GM23338 (cell line): ENCODE results near the gene EPHB2. TPM values are rescaled to one million over a fixed set of nuclear protein-coding genes. Genes with fewer than 3 reads are reported as not detected.

ENCODE experiments used
- ATAC-seq: fragments of 200-7000 bp; cut with Tn5 transposase; 3 replicates; pipeline ENCODE4 v1.9.1; 2020
- DNase-seq: peaks from one replicate; pipeline ENCODE4 v3.0.0-alpha.2; 2015; ENCODE audit warnings: low spot score
- H2AFZ ChIP-seq: fragments of 200-600 bp; sonication (generic); 2 replicates; pipeline ENCODE4 v1.8.0; 2016; ENCODE audit warnings: antibody characterized with exemption, mild to moderate bottlenecking, moderate library complexity
- H3F3A ChIP-seq: fragments of 200-600 bp; sonication (generic); replicated peaks from 2 replicates; pipeline ENCODE4 v1.8.0; 2017; ENCODE audit warnings: antibody characterized with exemption, mixed run types, low read depth
- H3K27ac ChIP-seq: fragments of 200-600 bp; sonication (generic); 2 replicates; pipeline ENCODE4 v1.6.1; 2016; ENCODE audit warnings: low read depth
- H3K27me3 ChIP-seq: fragments of 200-600 bp; sonication (generic); 2 replicates; pipeline ENCODE4 v1.8.0; 2016; ENCODE audit warnings: mild to moderate bottlenecking, mixed run types, moderate library complexity; ENCODE audit not compliant: insufficient read depth
- H3K36me3 ChIP-seq: fragments of 200-600 bp; sonication (generic); 2 replicates; pipeline ENCODE4 v1.8.0; 2016; ENCODE audit warnings: mild to moderate bottlenecking; ENCODE audit not compliant: insufficient read depth
- H3K4me1 ChIP-seq: fragments of 200-600 bp; sonication (generic); 2 replicates; pipeline ENCODE4 v1.8.0; 2016; ENCODE audit warnings: mild to moderate bottlenecking, moderate library complexity; ENCODE audit not compliant: insufficient read depth
- H3K4me2 ChIP-seq: fragments of 200-600 bp; sonication (generic); 2 replicates; pipeline ENCODE4 v1.7.1; 2017; ENCODE audit warnings: mixed run types
- H3K4me3 ChIP-seq: fragments of 200-600 bp; sonication (generic); 2 replicates; pipeline ENCODE4 v1.6.1; 2016; ENCODE audit warnings: mixed run types
- H3K79me2 ChIP-seq: fragments of 200-600 bp; sonication (generic); replicated peaks from 2 replicates; pipeline ENCODE4 v1.8.0; 2017; ENCODE audit warnings: mild to moderate bottlenecking; ENCODE audit not compliant: insufficient read depth
- H3K9me2 ChIP-seq: fragments of 200-600 bp; sonication (generic); 2 replicates; pipeline ENCODE4 v1.8.0; 2017; ENCODE audit not compliant: insufficient read depth
- H4K20me1 ChIP-seq: fragments of 200-600 bp; sonication (generic); replicated peaks from 2 replicates; pipeline ENCODE4 v1.8.0; 2017; ENCODE audit warnings: mild to moderate bottlenecking; ENCODE audit not compliant: insufficient read depth
- H3K27ac Mint-ChIP-seq: 2 replicates; pipeline ENCODE4 v1.8.0; 2020; ENCODE audit warnings: inconsistent platforms, mild to moderate bottlenecking, moderate library complexity, mixed read lengths
- H3K27me3 Mint-ChIP-seq: 3 replicates; pipeline ENCODE4 v1.8.0; 2022; ENCODE audit warnings: low read depth, mild to moderate bottlenecking, moderate library complexity, mixed read lengths, inconsistent platforms; ENCODE audit not compliant: insufficient read depth, poor library complexity
- H3K36me3 Mint-ChIP-seq: 3 replicates; pipeline ENCODE4 v1.8.0; 2021; ENCODE audit warnings: low read depth, mild to moderate bottlenecking, inconsistent platforms, moderate library complexity, mixed read lengths
- H3K4me1 Mint-ChIP-seq: 3 replicates; pipeline ENCODE4 v1.8.0; 2020; ENCODE audit warnings: mild to moderate bottlenecking, inconsistent platforms, mixed read lengths
- H3K4me3 Mint-ChIP-seq: 3 replicates; pipeline ENCODE4 v1.8.0; 2021; ENCODE audit warnings: moderate library complexity, mild to moderate bottlenecking, inconsistent platforms, mixed read lengths
- H3K9me3 Mint-ChIP-seq: 3 replicates; pipeline ENCODE4 v1.8.0; 2020; ENCODE audit warnings: moderate library complexity, mild to moderate bottlenecking, inconsistent platforms, mixed read lengths
- EZH2phosphoT487 ChIP-seq: fragments of 200-600 bp; sonication (generic); IDR thresholded peaks from one replicate; pipeline ENCODE4 v1.8.1; 2018; ENCODE audit warnings: antibody characterized with exemption; ENCODE audit not compliant: unreplicated experiment
- JUNB ChIP-seq: IDR thresholded peaks from one replicate; pipeline ENCODE4 v1.6.1; 2016; ENCODE audit warnings: antibody characterized with exemption; ENCODE audit not compliant: unreplicated experiment
- NANOG ChIP-seq: IDR thresholded peaks from 2 replicates; pipeline ENCODE4 v1.6.1; 2016; ENCODE audit warnings: antibody characterized with exemption, borderline replicate concordance
- POLR2AphosphoS5 ChIP-seq: IDR thresholded peaks from 2 replicates; pipeline ENCODE4 v1.6.1; 2016; ENCODE audit warnings: antibody characterized with exemption, low read depth
- ZNF114 ChIP-seq: fragments of 250-450 bp; sonication (Bioruptor Pico); IDR thresholded peaks from 2 replicates; pipeline ENCODE4 v1.5.0; 2020; ENCODE audit warnings: mild to moderate bottlenecking, moderate library complexity
- ZNF331 ChIP-seq: fragments of 250-450 bp; sonication (Bioruptor Pico); IDR thresholded peaks from 2 replicates; pipeline ENCODE4 v1.5.0; 2020; ENCODE audit warnings: low read depth, mild to moderate bottlenecking, moderate library complexity
- polyA plus RNA-seq: library from polyadenylated mRNA; unstranded; fragments of >200 nt; fragmentation: Nextera tagmentation; extraction: Ambion mirVana; gene quantifications from 2 replicates; pipeline ENCODE4 v1.2.1, GENCODE V29; 2016
- total RNA-seq: library from RNA; depleted of rRNA; stranded (reverse); fragments of >200 nt; shearing (Covaris generic); gene quantifications from 2 replicates; pipeline ENCODE4 v1.2.3, GENCODE V29; 2014
- TF ChIP-seq, protein P1 (sequence below): IDR thresholded peaks from 2 replicates; pipeline ENCODE4 v1.6.1; 2016; ENCODE audit warnings: antibody characterized with exemption
- TF ChIP-seq, protein P2 (sequence below): IDR thresholded peaks from one replicate; pipeline ENCODE4 v1.6.1; 2018; ENCODE audit warnings: antibody characterized with exemption; ENCODE audit not compliant: unreplicated experiment
- TF ChIP-seq, protein P3 (sequence below), 2 experiments: fragments of 200-600 bp in 1 of 2; sonication (generic) in 1 of 2; conservative IDR thresholded peaks; 2 replicates each; pipeline versions ENCODE4 v1.5.1 to v1.6.1; 2016 to 2017; ENCODE audit warnings: antibody characterized with exemption in 2 of 2, low read depth in 2 of 2, mild to moderate bottlenecking in 2 of 2, moderate library complexity in 1 of 2

The EPHB2 gene
- total and polyA plus RNA-seq, 2 experiments from 2014 or later = 4.1 to 20.1 TPM

DNA sequence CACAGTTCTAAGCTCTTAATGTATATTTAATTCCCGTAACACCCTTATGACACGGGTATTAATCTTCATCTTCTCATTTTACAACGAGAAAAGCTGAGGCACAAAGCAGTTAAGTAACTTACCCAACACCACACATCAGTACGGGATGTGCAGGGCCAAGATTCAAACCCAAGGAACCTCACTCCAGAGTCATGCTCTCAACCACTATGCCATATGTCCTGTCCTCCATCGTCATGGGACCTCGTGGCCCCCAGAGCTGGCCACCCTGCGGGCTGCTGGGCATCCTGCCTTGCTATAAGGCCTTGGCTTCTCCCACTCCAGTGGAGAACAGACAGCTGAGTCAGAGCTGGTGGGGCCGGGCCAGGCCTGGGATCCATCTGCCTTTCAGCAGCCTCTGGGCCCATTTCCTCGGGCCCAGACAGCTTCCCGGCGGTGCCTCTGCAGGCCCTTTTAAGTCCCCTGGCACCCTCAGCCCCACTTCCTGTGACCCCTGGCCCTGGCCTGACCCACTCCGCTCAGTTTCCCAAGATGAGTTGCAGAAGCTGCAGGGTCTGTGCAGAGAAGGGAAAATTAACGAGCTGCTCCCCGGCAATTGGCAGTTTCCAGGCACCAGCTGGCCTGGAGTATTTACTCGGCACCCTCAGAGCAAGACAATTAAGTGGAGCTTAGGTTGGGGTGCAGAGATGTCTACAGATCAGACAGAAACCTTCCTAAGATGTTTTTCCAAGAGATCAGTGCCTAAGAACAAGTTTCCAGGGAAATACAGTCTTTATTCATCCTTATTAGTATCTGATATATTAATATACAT, 98.2 kb downstream of the EPHB2 start (continued):
- TF ChIP-seq, protein P1, sequence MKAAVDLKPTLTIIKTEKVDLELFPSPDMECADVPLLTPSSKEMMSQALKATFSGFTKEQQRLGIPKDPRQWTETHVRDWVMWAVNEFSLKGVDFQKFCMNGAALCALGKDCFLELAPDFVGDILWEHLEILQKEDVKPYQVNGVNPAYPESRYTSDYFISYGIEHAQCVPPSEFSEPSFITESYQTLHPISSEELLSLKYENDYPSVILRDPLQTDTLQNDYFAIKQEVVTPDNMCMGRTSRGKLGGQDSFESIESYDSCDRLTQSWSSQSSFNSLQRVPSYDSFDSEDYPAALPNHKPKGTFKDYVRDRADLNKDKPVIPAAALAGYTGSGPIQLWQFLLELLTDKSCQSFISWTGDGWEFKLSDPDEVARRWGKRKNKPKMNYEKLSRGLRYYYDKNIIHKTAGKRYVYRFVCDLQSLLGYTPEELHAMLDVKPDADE = no peak
- TF ChIP-seq, protein P2, sequence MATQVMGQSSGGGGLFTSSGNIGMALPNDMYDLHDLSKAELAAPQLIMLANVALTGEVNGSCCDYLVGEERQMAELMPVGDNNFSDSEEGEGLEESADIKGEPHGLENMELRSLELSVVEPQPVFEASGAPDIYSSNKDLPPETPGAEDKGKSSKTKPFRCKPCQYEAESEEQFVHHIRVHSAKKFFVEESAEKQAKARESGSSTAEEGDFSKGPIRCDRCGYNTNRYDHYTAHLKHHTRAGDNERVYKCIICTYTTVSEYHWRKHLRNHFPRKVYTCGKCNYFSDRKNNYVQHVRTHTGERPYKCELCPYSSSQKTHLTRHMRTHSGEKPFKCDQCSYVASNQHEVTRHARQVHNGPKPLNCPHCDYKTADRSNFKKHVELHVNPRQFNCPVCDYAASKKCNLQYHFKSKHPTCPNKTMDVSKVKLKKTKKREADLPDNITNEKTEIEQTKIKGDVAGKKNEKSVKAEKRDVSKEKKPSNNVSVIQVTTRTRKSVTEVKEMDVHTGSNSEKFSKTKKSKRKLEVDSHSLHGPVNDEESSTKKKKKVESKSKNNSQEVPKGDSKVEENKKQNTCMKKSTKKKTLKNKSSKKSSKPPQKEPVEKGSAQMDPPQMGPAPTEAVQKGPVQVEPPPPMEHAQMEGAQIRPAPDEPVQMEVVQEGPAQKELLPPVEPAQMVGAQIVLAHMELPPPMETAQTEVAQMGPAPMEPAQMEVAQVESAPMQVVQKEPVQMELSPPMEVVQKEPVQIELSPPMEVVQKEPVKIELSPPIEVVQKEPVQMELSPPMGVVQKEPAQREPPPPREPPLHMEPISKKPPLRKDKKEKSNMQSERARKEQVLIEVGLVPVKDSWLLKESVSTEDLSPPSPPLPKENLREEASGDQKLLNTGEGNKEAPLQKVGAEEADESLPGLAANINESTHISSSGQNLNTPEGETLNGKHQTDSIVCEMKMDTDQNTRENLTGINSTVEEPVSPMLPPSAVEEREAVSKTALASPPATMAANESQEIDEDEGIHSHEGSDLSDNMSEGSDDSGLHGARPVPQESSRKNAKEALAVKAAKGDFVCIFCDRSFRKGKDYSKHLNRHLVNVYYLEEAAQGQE = no peak
- TF ChIP-seq, protein P3, sequence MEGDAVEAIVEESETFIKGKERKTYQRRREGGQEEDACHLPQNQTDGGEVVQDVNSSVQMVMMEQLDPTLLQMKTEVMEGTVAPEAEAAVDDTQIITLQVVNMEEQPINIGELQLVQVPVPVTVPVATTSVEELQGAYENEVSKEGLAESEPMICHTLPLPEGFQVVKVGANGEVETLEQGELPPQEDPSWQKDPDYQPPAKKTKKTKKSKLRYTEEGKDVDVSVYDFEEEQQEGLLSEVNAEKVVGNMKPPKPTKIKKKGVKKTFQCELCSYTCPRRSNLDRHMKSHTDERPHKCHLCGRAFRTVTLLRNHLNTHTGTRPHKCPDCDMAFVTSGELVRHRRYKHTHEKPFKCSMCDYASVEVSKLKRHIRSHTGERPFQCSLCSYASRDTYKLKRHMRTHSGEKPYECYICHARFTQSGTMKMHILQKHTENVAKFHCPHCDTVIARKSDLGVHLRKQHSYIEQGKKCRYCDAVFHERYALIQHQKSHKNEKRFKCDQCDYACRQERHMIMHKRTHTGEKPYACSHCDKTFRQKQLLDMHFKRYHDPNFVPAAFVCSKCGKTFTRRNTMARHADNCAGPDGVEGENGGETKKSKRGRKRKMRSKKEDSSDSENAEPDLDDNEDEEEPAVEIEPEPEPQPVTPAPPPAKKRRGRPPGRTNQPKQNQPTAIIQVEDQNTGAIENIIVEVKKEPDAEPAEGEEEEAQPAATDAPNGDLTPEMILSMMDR (conservative IDR thresholded peaks at IDR 0.05; ENCODE audit: low read depth in 2 of 2) = no peak
- TF ChIP-seq ZNF331 (CRISPR knock-in tag) (no peak), JUNB (no peak), POLR2AphosphoS5 (no peak)

DNA sequence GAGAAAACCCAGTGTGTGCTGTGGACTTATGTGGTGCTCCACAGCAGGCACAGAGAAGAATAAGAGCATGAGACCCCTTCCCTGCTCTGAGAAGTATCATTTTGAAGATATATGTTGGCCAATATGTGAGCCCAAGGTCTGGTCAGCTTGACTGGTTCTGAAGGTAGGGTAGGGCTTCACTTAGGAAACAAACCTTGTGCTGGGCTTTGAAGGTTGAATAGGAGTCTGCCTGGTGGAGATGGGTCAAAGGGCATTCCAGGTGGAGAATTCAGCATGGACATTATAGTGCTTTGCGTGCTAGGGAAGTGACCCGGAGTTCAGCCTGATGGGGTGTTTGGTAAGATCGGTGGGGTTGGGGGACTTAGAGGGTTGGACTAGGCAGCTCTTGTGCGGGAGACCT, 99.1 kb downstream of the EPHB2 start:
- H3K36me3 Mint-ChIP-seq = no peaks in the 10 kb centered on the region
- no peak overlapping the region for H2AFZ ChIP-seq
- ATAC-seq (no peak), DNase-seq (no peak)
- H3K4me1 Mint-ChIP-seq = peaks cover 18% of the 10 kb centered on the region
- no peak overlapping the region for H3K4me3 ChIP-seq
- no peaks in the 10 kb centered on the region for H3K36me3 ChIP-seq
- no peaks in the 10 kb centered on the region for H3K27me3 ChIP-seq
- H3K4me3 Mint-ChIP-seq = no peak overlapping the region
- H4K20me1 ChIP-seq = no peaks in the 10 kb centered on the region
- no peak overlapping the region for H3K4me2 ChIP-seq
- no peaks in the 10 kb centered on the region for H3K9me3 Mint-ChIP-seq
- H3K27ac Mint-ChIP-seq = no peak overlapping the region
- no peak overlapping the region for H3K27ac ChIP-seq
- peaks cover 16% of the 10 kb centered on the region for H3K4me1 ChIP-seq
- peaks cover 11% of the 10 kb centered on the region for H3K27me3 Mint-ChIP-seq
- no peaks in the 10 kb centered on the region for H3K9me2 ChIP-seq
- H3F3A ChIP-seq = no peaks in the 10 kb centered on the region
- H3K79me2 ChIP-seq = no peaks in the 10 kb centered on the region
- TF ChIP-seq ZNF114 (CRISPR knock-in tag) (no peak), EZH2phosphoT487 (no peak), NANOG (no peak)
- TF ChIP-seq, protein P3 (conservative IDR thresholded peaks at IDR 0.05; ENCODE audit: low read depth in 2 of 2) = no peak
